HCT116 (cell line): Measurements from ENCODE around the gene PEX1. TPM values are rescaled to one million over a fixed set of nuclear protein-coding genes. Genes with fewer than 3 reads are reported as not detected.
"Not testable (repeated sequence)": the region's sequence is repeated elsewhere in the genome, so short reads cannot be mapped to it uniquely, and the experiment has no call there.

Source experiments
- ATAC-seq: fragments of 200-7000 bp; cut with Tn5 transposase; 2 replicates; pipeline ENCODE4 v1.9.1; 2020; ENCODE audit warnings: mild to moderate bottlenecking, moderate library complexity
- BruUV-seq: library from RNA; stranded (reverse); fragments of 400-500 nt; replicated peaks from 2 replicates; lab custom pipeline; 2021; lab: Mats Ljungman, UMichigan
- CTCF ChIA-PET: fragments of 300-600 bp; sonication (Branson Sonifier 250); formaldehyde crosslinking; loops from one replicate; lab custom pipeline; 2021; ENCODE audit warnings: antibody characterized with exemption; lab: Charles Lee
- POLR2A ChIA-PET: fragments of 300-600, 350-600 bp; sonication (Branson Sonifier 250); formaldehyde crosslinking; loops from one replicate; lab custom pipeline; 2021; ENCODE audit warnings: antibody characterized with exemption; lab: Charles Lee
- RAD21 ChIA-PET, 2 experiments: fragments of 300-600 bp; sonication (Branson Sonifier 250); formaldehyde crosslinking; loops; one replicate each; lab custom pipeline; 2023; ENCODE audit warnings: low total read pairs in 2 of 2; ENCODE audit not compliant: uncharacterized antibody in 2 of 2, unreplicated experiment in 2 of 2, low non-redundant PET in 1 of 2; lab: Charles Lee
- DNase-seq: peaks from one replicate; pipeline ENCODE4 v3.0.0-alpha.2; 2010; ENCODE audit warnings: low read depth, low spot score
- H2AFZ ChIP-seq: fragments of 200-600 bp; shearing (Covaris generic), sonication (generic); 2 replicates; pipeline ENCODE4 v1.6.1; 2017; ENCODE audit warnings: low read depth, mixed run types, mixed read lengths, antibody characterized with exemption, low read length; ENCODE audit not compliant: poor library complexity, severe bottlenecking
- H3K27ac ChIP-seq: 2 replicates; pipeline ENCODE4 v1.5.1; 2012; ENCODE audit warnings: low read depth, low read length
- H3K27me3 ChIP-seq: fragments of 200-600 bp; sonication (generic); 2 replicates; pipeline ENCODE4 v1.6.1; 2016; ENCODE audit warnings: mixed run types, low read length, mixed read lengths; ENCODE audit not compliant: insufficient read depth
- H3K36me3 ChIP-seq, 2 experiments: fragments of 200-500 bp in 1 of 2; fragments of 200-600 bp in 1 of 2; sonication (Bioruptor generic) in 1 of 2; sonication (generic) in 1 of 2; 2 replicates each; pipeline versions ENCODE4 v1.5.1 to v1.6.1; 2014 to 2016; ENCODE audit warnings: low read length in 2 of 2, inconsistent platforms in 1 of 2, mixed read lengths in 1 of 2, mixed run types in 1 of 2; ENCODE audit not compliant: insufficient read depth in 2 of 2, control insufficient read depth in 1 of 2
- H3K4me1 ChIP-seq, 2 experiments: fragments of 200-600 bp in 1 of 2; sonication (generic) in 1 of 2; 2 replicates each; pipeline versions ENCODE4 v1.5.1 to v1.6.1; 2012 to 2017; ENCODE audit warnings: low read length in 2 of 2, inconsistent platforms in 1 of 2, mild to moderate bottlenecking in 1 of 2, mixed read lengths in 1 of 2, mixed run types in 1 of 2, moderate library complexity in 1 of 2; ENCODE audit not compliant: insufficient read depth in 2 of 2, control insufficient read depth in 1 of 2
- H3K4me2 ChIP-seq: fragments of 200-600 bp; sonication (generic); 2 replicates; pipeline ENCODE4 v1.6.1; 2017; ENCODE audit warnings: mixed run types, low read length, mixed read lengths
- H3K4me3 ChIP-seq, 2 experiments: fragments of 200-600 bp in 1 of 2; sonication (generic) in 1 of 2; replicated peaks in 1 of 2; 2 replicates each; pipeline ENCODE4 v1.5.1; 2011 to 2016; ENCODE audit warnings: low read length in 2 of 2, control low read depth in 1 of 2, low read depth in 1 of 2, mild to moderate bottlenecking in 1 of 2, mixed read lengths in 1 of 2, mixed run types in 1 of 2
- H3K79me2 ChIP-seq: fragments of 200-600 bp; sonication (generic); 2 replicates; pipeline ENCODE4 v1.6.1; 2017; ENCODE audit warnings: mild to moderate bottlenecking, mixed run types, low read length, moderate library complexity, mixed read lengths; ENCODE audit not compliant: insufficient read depth
- H3K9ac ChIP-seq: fragments of 200-600 bp; sonication (generic); 2 replicates; pipeline ENCODE4 v1.6.1; 2016; ENCODE audit warnings: low read length, mixed read lengths
- H3K9me2 ChIP-seq: fragments of 200-600 bp; sonication (generic), shearing (Covaris generic); 2 replicates; pipeline ENCODE4 v1.6.1; 2017; ENCODE audit warnings: mixed run types, mild to moderate bottlenecking, moderate library complexity; ENCODE audit not compliant: insufficient read depth
- H3K9me3 ChIP-seq, 2 experiments: fragments of 200-500 bp in 1 of 2; fragments of 200-600 bp in 1 of 2; sonication (Bioruptor generic) in 1 of 2; sonication (generic) in 1 of 2; 2 replicates each; pipeline ENCODE4 v1.6.1; 2014 to 2017; ENCODE audit warnings: low read length in 2 of 2, mixed read lengths in 2 of 2, inconsistent platforms in 1 of 2, low read depth in 1 of 2, mild to moderate bottlenecking in 1 of 2, mixed run types in 1 of 2, moderate library complexity in 1 of 2; ENCODE audit not compliant: control insufficient read depth in 1 of 2, insufficient read depth in 1 of 2
- H4K20me1 ChIP-seq: fragments of 200-600 bp; sonication (generic), shearing (Covaris generic); 2 replicates; pipeline ENCODE4 v1.6.1; 2017; ENCODE audit warnings: mixed run types, mild to moderate bottlenecking, moderate library complexity; ENCODE audit not compliant: insufficient read depth
- CBX3 ChIP-seq: IDR thresholded peaks from 2 replicates; pipeline ENCODE4 v1.6.1; 2012; ENCODE audit warnings: low read depth
- CEBPB ChIP-seq: IDR thresholded peaks from 2 replicates; pipeline ENCODE4 v1.6.1; 2012; ENCODE audit warnings: low read depth
- EGR1 ChIP-seq: IDR thresholded peaks from 2 replicates; pipeline ENCODE4 v1.6.1; 2012; ENCODE audit warnings: low read depth
- ELF1 ChIP-seq: IDR thresholded peaks from 2 replicates; pipeline ENCODE4 v1.6.1; 2012; ENCODE audit warnings: low read depth, borderline replicate concordance
- EZH2phosphoT487 ChIP-seq: fragments of 200-600 bp; IDR thresholded peaks from 2 replicates; pipeline ENCODE4 v1.6.1; 2018; ENCODE audit warnings: antibody characterized with exemption, borderline replicate concordance
- FOSL1 ChIP-seq: IDR thresholded peaks from 2 replicates; pipeline ENCODE4 v1.6.1; 2012; ENCODE audit warnings: low read depth
- POLR2A ChIP-seq: IDR thresholded peaks from 2 replicates; pipeline ENCODE4 v1.7.0; 2011; ENCODE audit warnings: borderline replicate concordance; ENCODE audit not compliant: insufficient read depth, insufficient read length; ENCODE audit errors: extremely low read depth
- POLR2AphosphoS5 ChIP-seq: IDR thresholded peaks from 2 replicates; pipeline ENCODE4 v1.6.1; 2011; ENCODE audit warnings: mild to moderate bottlenecking, low read depth, low read length, moderate library complexity
- SP1 ChIP-seq: IDR thresholded peaks from 2 replicates; pipeline ENCODE4 v1.6.1; 2012; ENCODE audit warnings: low read depth
- SRF ChIP-seq: IDR thresholded peaks from 2 replicates; pipeline ENCODE4 v1.6.1; 2012; ENCODE audit warnings: low read depth
- TCF7L2 ChIP-seq: IDR thresholded peaks from 2 replicates; pipeline ENCODE4 v1.7.0; 2011; ENCODE audit warnings: borderline replicate concordance, inconsistent platforms; ENCODE audit not compliant: insufficient read depth, insufficient read length; ENCODE audit errors: extremely low read depth
- YY1 ChIP-seq: IDR thresholded peaks from 2 replicates; pipeline ENCODE4 v1.6.1; 2011; ENCODE audit warnings: low read length, low read depth, moderate library complexity, mild to moderate bottlenecking; ENCODE audit not compliant: insufficient replicate concordance; ENCODE audit errors: extremely low read depth
- ZFX ChIP-seq: fragments of 450-650 bp; IDR thresholded peaks from 2 replicates; pipeline ENCODE4 v1.6.1; 2017
- intact Hi-C: fragments of 100-400 bp; cut with micrococcal nuclease; formaldehyde crosslinking; loops from 2 replicates; pipeline ENCODE4 v1.10.0; 2022
- total RNA-seq: library from RNA; stranded (reverse); gene quantifications from one replicate; pipeline ENCODE4 v1.2.1, GENCODE V29; 2021; ENCODE audit not compliant: unreplicated experiment
- TF ChIP-seq, protein P1 (sequence below): IDR thresholded peaks from 2 replicates; pipeline ENCODE4 v1.6.1; 2012
- TF ChIP-seq, protein P2 (sequence below): IDR thresholded peaks from 2 replicates; pipeline ENCODE4 v1.6.1; 2012

PEX1 gene
- total RNA-seq, 1 experiment from 2014 or later = 13.1 TPM

DNA sequence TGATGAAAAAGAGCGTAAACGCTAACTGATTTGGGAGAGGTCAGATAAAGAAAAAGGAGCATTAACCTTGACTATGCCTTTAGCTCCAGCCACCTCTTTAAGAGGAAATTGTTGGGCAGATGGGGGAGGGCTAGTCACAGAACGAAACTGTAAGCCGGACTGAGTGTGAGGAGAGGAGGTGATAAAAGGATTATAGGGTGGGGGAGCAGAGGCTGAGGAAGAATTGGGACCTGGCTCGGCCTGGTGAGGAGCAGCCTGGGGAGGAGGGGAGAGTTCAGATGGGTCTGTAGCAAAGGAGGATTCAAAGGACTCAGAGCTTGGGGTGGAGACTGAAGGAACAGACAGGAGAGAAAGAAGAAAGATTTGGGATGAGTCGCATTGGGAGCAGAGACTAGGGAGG is 44.7 kb downstream of the PEX1 start:
- H4K20me1 ChIP-seq, H3K27ac ChIP-seq, H3K4me3 ChIP-seq, H3K9me2 ChIP-seq, POLR2A ChIA-PET, H3K79me2 ChIP-seq, H3K9me3 ChIP-seq, H3K27me3 ChIP-seq, H2AFZ ChIP-seq, intact Hi-C loops, H3K4me2 ChIP-seq, RAD21 ChIA-PET, ATAC-seq, CTCF ChIA-PET, H3K9ac ChIP-seq, H3K4me1 ChIP-seq, DNase-seq, BruUV-seq: not testable (repeated sequence)
- H3K36me3 ChIP-seq = peaks cover 0 to 13% of the 10 kb centered on the region in 2 experiments; a peak in 2 of 4 replicates

DNA sequence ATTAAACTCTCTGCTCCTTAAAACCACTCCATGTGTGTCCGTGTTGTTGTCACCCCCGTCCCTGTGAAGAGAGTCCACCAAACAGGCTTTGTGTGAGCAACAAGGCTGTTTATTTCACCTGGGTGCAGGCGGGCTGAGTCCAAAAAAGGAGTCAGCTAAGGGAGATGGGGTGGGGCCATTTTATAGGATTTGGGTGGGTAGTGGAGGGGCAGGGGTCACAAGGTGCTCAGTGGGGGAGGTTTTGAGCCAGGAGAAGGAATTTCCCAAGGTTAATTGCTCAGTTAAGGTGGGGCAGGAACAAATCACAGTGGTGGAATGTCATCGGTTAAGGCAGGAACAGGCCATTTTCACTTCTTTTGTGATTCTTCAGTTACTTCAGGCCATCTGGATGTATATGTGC is 49.2 kb downstream of the PEX1 start:
- DNase-seq, BruUV-seq, H3K27ac ChIP-seq, ATAC-seq, POLR2A ChIA-PET, H3K9me3 ChIP-seq, CTCF ChIA-PET, RAD21 ChIA-PET, H4K20me1 ChIP-seq, H3K9me2 ChIP-seq, H3K36me3 ChIP-seq, H3K27me3 ChIP-seq, H3K4me2 ChIP-seq, H3K4me1 ChIP-seq, H3K79me2 ChIP-seq, H3K4me3 ChIP-seq, H3K9ac ChIP-seq, H2AFZ ChIP-seq, intact Hi-C loops: not testable (repeated sequence)

DNA sequence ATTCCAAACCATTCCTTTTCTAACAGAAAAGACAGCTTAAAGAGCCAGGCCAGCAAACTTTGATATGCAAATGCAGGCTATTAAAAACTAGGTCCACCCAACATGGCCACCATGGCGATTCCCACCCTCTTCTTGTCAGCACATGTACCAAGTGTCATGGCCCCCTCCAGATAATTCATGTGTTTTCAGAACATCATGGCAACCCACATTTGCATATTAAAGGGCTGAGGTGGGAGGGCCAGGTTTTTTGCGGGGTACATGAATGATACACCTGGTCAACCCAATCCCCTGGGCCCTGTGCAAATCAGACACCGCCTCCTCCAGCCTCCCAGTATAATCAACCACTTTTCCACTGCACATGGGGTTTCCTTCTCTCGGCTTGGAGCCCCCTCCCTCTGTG is 49.6 kb downstream of the PEX1 start:
- Histone ChIP-seq H3K27ac (no peak overlapping the region), H3K4me1 (no peaks in the 10 kb centered on the region), H3K79me2 (no peaks in the 10 kb centered on the region), H3K9me2 (no peaks in the 10 kb centered on the region), H3K9ac (no peak overlapping the region), H4K20me1 (no peaks in the 10 kb centered on the region), H3K4me3 (no peak overlapping the region), H3K36me3 (no peaks in the 10 kb centered on the region), H3K9me3 (no peaks in the 10 kb centered on the region), H3K27me3 (no peaks in the 10 kb centered on the region), H3K4me2 (no peak overlapping the region), H2AFZ (no peak overlapping the region)
- ChIA-PET CTCF (no interaction called here), POLR2A (no interaction called here), RAD21 (no interaction called here)
- no TSS peak for BruUV-seq
- intact Hi-C loops = no loop called here
- no peak for DNase-seq
- no peak for ATAC-seq
- TF ChIP-seq POLR2AphosphoS5 = no peak
- TF ChIP-seq EZH2phosphoT487 = no peak
- no peak for TF ChIP-seq CBX3
- TF ChIP-seq, protein P1, sequence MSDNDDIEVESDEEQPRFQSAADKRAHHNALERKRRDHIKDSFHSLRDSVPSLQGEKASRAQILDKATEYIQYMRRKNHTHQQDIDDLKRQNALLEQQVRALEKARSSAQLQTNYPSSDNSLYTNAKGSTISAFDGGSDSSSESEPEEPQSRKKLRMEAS = no peak
- TF ChIP-seq CEBPB = no peak
- TF ChIP-seq, protein P2, sequence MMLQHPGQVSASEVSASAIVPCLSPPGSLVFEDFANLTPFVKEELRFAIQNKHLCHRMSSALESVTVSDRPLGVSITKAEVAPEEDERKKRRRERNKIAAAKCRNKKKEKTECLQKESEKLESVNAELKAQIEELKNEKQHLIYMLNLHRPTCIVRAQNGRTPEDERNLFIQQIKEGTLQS = no peak
- no peak for TF ChIP-seq EGR1
- no peak for TF ChIP-seq SRF
- no peak for TF ChIP-seq ZFX
- no peak for TF ChIP-seq SP1
- TF ChIP-seq YY1 = no peak
- TF ChIP-seq ELF1 = no peak
- TF ChIP-seq POLR2A = no peak
- TF ChIP-seq TCF7L2 = no peak
- TF ChIP-seq FOSL1 = no peak
